Measurements from ENCODE around the gene GYG2.

Gene GYG2

DNA sequence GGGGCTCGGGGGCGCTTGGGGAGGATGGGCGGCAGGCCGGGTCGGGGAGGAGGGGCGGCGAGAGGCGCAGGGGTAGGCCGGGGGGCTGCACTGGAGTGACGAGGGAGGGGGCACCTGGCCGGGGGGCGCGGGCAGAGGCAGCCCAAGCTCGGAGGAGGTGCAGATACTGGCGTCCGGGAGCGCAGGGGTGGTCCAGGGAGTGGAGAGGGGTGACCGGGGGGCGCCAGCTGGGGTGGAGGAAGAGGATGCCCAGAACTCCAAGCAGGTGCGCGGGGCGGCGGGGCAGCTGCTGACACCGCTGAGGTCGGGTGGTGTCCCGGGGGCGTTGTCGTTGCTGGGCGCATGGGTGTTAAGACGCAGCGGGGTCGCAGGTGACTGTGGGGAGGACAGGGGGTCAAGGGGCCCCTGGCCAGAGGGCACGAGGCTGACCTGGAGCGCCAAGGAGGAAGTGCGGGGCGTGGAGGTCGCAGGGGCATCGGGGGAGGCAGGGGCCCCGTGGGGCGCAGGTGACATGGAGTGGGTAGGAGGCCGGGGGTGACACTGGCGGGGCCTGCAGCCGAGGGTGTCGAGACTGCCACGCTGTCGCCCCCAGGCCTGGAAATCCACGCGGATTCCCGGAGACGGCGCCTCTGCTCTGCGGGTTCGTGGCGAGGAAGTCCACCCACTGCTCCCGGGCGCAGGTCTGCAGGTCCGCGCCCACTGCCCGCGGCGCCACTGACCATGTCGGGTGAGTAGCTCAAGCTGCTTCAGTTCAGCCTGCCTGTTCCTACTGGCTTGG lies 928 bp downstream of the GYG2 start:
- peak overlapping the region; percentile 27 for H3K4me3 ChIP-seq (ENCODE audit: low read depth, low read length)
- ChIA-PET POLR2A (no interaction called here), CTCF (no interaction called here)

DNA sequence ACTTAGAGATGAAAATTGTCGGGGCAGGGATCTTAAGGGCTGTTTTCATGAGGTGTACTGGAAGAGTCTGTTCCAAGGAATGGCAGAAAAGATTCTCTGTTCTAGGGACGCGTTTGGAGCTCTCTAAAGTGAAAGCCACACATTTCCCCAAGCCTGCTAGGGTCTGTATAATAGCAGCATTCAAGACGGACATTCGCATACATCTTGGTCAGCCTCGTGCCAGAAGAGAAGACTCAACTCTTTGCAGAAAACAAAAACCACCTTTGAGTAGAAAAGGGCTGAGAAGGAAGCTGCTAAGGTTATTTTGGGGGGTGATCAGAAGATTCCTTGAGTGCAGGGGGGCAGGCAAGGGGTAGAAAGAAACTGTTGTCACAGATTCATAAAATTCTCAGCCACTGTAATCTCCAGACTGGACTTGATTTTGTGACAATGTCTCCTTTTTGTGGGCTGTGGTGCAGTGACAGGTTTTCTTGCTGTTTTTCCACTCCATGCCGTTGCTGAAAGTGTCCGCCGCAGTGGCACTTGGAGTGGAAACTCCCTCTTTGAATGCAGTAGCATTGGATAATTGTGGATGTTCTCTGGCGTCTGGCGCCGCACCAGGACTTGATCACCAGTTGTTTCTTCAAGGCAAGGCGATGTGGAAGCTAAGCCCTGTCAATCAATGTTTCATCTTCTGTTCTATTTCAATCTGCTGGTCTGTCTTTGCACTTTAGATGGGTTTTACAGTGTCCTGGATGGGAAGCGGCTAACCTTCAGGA lies 2.9 kb downstream of the GYG2 start:
- Histone ChIP-seq H3K27ac (ENCODE audit: extremely low read depth, low read depth, low read length) (no peak overlapping the region), H3K4me3 (ENCODE audit: low read depth, low read length) (no peak overlapping the region), H3K9me3 (ENCODE audit: control insufficient read depth, insufficient read depth, low read depth, low read length) (no peaks in the 10 kb centered on the region), H3K4me1 (ENCODE audit: control insufficient read depth, insufficient read depth, low read length) (no peaks in the 10 kb centered on the region), H3K36me3 (ENCODE audit: control insufficient read depth in 2 of 2, insufficient read depth in 1 of 2, low read length in 2 of 2) (peaks cover 0 to 11% of the 10 kb centered on the region in 2 experiments; a peak in 1 of 3 replicates)
- CTCF ChIA-PET: no interaction called here
- POLR2A ChIA-PET: no interaction called here
- TF ChIP-seq, protein P1, sequence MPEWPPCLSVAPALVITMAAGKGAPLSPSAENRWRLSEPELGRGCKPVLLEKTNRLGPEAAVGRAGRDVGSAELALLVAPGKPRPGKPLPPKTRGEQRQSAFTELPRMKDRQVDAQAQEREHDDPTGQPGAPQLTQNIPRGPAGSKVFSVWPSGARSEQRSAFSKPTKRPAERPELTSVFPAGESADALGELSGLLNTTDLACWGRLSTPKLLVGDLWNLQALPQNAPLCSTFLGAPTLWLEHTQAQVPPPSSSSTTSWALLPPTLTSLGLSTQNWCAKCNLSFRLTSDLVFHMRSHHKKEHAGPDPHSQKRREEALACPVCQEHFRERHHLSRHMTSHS (tag by site-specific recombination; IDR thresholded peaks at IDR 0.05): no peak
- TF ChIP-seq, protein P2, sequence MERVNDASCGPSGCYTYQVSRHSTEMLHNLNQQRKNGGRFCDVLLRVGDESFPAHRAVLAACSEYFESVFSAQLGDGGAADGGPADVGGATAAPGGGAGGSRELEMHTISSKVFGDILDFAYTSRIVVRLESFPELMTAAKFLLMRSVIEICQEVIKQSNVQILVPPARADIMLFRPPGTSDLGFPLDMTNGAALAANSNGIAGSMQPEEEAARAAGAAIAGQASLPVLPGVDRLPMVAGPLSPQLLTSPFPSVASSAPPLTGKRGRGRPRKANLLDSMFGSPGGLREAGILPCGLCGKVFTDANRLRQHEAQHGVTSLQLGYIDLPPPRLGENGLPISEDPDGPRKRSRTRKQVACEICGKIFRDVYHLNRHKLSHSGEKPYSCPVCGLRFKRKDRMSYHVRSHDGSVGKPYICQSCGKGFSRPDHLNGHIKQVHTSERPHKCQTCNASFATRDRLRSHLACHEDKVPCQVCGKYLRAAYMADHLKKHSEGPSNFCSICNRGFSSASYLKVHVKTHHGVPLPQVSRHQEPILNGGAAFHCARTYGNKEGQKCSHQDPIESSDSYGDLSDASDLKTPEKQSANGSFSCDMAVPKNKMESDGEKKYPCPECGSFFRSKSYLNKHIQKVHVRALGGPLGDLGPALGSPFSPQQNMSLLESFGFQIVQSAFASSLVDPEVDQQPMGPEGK (tag by site-specific recombination; IDR thresholded peaks at IDR 0.05): no peak
- TF ChIP-seq YY2 (tag by site-specific recombination; IDR thresholded peaks at IDR 0.05) (no peak), ZNF747 (tag by site-specific recombination; IDR thresholded peaks at IDR 0.05) (no peak), ZNF423 (tag by site-specific recombination; IDR thresholded peaks at IDR 0.05) (no peak)
- TF ChIP-seq, protein P3, sequence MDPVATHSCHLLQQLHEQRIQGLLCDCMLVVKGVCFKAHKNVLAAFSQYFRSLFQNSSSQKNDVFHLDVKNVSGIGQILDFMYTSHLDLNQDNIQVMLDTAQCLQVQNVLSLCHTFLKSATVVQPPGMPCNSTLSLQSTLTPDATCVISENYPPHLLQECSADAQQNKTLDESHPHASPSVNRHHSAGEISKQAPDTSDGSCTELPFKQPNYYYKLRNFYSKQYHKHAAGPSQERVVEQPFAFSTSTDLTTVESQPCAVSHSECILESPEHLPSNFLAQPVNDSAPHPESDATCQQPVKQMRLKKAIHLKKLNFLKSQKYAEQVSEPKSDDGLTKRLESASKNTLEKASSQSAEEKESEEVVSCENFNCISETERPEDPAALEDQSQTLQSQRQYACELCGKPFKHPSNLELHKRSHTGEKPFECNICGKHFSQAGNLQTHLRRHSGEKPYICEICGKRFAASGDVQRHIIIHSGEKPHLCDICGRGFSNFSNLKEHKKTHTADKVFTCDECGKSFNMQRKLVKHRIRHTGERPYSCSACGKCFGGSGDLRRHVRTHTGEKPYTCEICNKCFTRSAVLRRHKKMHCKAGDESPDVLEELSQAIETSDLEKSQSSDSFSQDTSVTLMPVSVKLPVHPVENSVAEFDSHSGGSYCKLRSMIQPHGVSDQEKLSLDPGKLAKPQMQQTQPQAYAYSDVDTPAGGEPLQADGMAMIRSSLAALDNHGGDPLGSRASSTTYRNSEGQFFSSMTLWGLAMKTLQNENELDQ (tag by site-specific recombination; IDR thresholded peaks at IDR 0.05; ENCODE audit: low read depth): no peak

More for the DNA sequence above, 928 bp downstream of the GYG2 start:
- peaks cover 0 to 11% of the 10 kb centered on the region in 2 experiments; a peak in 1 of 3 replicates for H3K36me3 ChIP-seq (ENCODE audit: control insufficient read depth in 2 of 2, insufficient read depth in 1 of 2, low read length in 2 of 2)
- H3K27ac ChIP-seq (ENCODE audit: extremely low read depth, low read depth, low read length): no peak overlapping the region
- TF ChIP-seq, protein P4, sequence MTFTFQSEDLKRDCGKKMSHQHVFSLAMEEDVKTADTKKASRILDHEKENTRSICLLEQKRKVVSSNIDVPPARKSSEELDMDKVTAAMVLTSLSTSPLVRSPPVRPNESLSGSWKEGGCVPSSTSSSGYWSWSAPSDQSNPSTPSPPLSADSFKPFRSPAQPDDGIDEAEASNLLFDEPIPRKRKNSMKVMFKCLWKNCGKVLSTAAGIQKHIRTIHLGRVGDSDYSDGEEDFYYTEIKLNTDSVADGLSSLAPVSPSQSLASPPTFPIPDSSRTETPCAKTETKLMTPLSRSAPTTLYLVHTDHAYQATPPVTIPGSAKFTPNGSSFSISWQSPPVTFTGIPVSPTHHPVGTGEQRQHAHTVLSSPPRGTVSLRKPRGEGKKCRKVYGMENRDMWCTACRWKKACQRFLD (tag by site-specific recombination; IDR thresholded peaks at IDR 0.05): no peak
- TF ChIP-seq ZNF792 (tag by site-specific recombination; IDR thresholded peaks at IDR 0.05): no peak
- no peak for TF ChIP-seq ZNF114 (tag by site-specific recombination; IDR thresholded peaks at IDR 0.05)
- TF ChIP-seq, protein P5, sequence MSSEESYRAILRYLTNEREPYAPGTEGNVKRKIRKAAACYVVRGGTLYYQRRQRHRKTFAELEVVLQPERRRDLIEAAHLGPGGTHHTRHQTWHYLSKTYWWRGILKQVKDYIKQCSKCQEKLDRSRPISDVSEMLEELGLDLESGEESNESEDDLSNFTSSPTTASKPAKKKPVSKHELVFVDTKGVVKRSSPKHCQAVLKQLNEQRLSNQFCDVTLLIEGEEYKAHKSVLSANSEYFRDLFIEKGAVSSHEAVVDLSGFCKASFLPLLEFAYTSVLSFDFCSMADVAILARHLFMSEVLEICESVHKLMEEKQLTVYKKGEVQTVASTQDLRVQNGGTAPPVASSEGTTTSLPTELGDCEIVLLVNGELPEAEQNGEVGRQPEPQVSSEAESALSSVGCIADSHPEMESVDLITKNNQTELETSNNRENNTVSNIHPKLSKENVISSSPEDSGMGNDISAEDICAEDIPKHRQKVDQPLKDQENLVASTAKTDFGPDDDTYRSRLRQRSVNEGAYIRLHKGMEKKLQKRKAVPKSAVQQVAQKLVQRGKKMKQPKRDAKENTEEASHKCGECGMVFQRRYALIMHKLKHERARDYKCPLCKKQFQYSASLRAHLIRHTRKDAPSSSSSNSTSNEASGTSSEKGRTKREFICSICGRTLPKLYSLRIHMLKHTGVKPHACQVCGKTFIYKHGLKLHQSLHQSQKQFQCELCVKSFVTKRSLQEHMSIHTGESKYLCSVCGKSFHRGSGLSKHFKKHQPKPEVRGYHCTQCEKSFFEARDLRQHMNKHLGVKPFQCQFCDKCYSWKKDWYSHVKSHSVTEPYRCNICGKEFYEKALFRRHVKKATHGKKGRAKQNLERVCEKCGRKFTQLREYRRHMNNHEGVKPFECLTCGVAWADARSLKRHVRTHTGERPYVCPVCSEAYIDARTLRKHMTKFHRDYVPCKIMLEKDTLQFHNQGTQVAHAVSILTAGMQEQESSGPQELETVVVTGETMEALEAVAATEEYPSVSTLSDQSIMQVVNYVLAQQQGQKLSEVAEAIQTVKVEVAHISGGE (tag by site-specific recombination; conservative IDR thresholded peaks at IDR 0.05; ENCODE audit: low read depth): no peak
- TF ChIP-seq, protein P6, sequence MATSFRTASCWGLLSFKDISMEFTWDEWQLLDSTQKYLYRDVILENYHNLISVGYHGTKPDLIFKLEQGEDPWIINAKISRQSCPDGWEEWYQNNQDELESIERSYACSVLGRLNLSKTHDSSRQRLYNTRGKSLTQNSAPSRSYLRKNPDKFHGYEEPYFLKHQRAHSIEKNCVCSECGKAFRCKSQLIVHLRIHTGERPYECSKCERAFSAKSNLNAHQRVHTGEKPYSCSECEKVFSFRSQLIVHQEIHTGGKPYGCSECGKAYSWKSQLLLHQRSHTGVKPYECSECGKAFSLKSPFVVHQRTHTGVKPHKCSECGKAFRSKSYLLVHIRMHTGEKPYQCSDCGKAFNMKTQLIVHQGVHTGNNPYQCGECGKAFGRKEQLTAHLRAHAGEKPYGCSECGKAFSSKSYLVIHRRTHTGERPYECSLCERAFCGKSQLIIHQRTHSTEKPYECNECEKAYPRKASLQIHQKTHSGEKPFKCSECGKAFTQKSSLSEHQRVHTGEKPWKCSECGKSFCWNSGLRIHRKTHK (tag by site-specific recombination; IDR thresholded peaks at IDR 0.05): no peak
- no peak for TF ChIP-seq ZSCAN23 (tag by site-specific recombination; IDR thresholded peaks at IDR 0.05)
- no peak for TF ChIP-seq ZBTB20 (tag by site-specific recombination; IDR thresholded peaks at IDR 0.05)
- TF ChIP-seq ZNF664 (tag by site-specific recombination; IDR thresholded peaks at IDR 0.05): no peak
- no peak for TF ChIP-seq ZNF530 (tag by site-specific recombination; IDR thresholded peaks at IDR 0.05; ENCODE audit: low read depth)
- no peak for TF ChIP-seq REPIN1 (tag by site-specific recombination; IDR thresholded peaks at IDR 0.05; ENCODE audit: low read depth)
- no peak for TF ChIP-seq ZNF529 (tag by site-specific recombination; IDR thresholded peaks at IDR 0.05; ENCODE audit: insufficient replicate concordance)
- TF ChIP-seq TRIM28 (IDR thresholded peaks at IDR 0.05; ENCODE audit: borderline replicate concordance, low read length): no peak
- no peak for TF ChIP-seq ZNF501 (tag by site-specific recombination; IDR thresholded peaks at IDR 0.05)
- no peak for TF ChIP-seq SETDB1 (IDR thresholded peaks at IDR 0.05; ENCODE audit: insufficient read length, low read length)
- TF ChIP-seq, protein P7, sequence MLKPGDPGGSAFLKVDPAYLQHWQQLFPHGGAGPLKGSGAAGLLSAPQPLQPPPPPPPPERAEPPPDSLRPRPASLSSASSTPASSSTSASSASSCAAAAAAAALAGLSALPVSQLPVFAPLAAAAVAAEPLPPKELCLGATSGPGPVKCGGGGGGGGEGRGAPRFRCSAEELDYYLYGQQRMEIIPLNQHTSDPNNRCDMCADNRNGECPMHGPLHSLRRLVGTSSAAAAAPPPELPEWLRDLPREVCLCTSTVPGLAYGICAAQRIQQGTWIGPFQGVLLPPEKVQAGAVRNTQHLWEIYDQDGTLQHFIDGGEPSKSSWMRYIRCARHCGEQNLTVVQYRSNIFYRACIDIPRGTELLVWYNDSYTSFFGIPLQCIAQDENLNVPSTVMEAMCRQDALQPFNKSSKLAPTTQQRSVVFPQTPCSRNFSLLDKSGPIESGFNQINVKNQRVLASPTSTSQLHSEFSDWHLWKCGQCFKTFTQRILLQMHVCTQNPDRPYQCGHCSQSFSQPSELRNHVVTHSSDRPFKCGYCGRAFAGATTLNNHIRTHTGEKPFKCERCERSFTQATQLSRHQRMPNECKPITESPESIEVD (tag by site-specific recombination; IDR thresholded peaks at IDR 0.05): no peak
- no peak for TF ChIP-seq ZNF510 (tag by site-specific recombination; IDR thresholded peaks at IDR 0.05; ENCODE audit: insufficient replicate concordance)
- H3K4me1 ChIP-seq (ENCODE audit: control insufficient read depth, insufficient read depth, low read length): no peaks in the 10 kb centered on the region
- H3K9me3 ChIP-seq (ENCODE audit: control insufficient read depth, insufficient read depth, low read depth, low read length): no peaks in the 10 kb centered on the region

Measured in HEK293 (cell line).